ENCODE measurements around the gene CKAP2L.

Gene CKAP2L

DNA sequence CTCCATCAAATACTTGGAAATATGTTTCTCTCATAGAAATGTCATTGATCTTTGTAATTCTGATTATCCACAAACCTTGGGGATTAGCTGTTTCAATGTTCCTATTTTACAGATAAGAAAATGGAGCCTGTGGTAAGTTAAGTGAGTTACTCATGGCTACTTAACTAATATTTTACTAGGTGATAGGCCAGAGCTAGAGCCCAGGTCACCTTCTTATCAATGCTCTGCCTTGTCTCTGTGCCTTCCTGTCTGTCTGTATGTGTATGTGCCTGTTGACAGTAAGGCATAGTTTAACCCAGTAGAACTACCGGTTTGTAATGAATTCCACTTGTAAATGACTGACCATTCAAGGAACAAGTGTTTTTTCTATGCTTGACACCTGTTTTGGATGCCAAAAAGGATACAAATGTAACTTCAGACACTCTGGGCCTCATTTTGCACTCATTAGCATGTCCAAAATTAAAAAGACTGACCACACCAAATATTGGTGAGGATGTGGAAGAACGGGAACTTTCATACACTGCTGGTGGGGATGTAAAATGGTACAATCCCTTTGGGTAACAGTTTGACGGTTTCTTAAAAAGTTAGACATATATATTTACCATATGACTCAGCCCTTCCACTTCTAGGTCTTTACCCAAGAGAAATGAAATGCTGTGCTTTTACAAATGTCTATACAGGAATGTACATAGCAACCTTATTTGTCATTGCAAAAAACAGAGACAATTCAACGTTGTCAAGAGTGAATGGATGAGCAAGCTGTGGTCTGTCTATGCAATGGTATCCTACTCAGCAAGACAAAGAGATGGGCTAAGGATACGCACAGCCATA lies 39.5 kb upstream of the CKAP2L start:
- TF ChIP-seq TAF1 (IDR thresholded peaks at IDR 0.05; ENCODE audit: low read depth, low read length) (no peak), POLR2A (IDR thresholded peaks at IDR 0.05; ENCODE audit: low read depth, low read length) (no peak), SPI1 (IDR thresholded peaks at IDR 0.05; ENCODE audit: low read depth, low read length) (no peak), PAX5 (IDR thresholded peaks at IDR 0.05; ENCODE audit: insufficient read depth, low read length, severe bottlenecking) (no peak), POU2F2 (IDR thresholded peaks at IDR 0.05; ENCODE audit: low read depth, low read length) (no peak)
- DNase-seq (ENCODE audit: insufficient read length, low spot score) (no peak), FAIRE-seq (no peak)

GRCh38 chr2:112800881-112801583 lies 36.6 kb upstream of the CKAP2L start:
- FAIRE-seq (no peak), DNase-seq (ENCODE audit: insufficient read length, low spot score) (no peak)
- no peak for TF ChIP-seq POLR2A (IDR thresholded peaks at IDR 0.05; ENCODE audit: low read depth, low read length)
- TF ChIP-seq POLR2AphosphoS5 (IDR thresholded peaks at IDR 0.05; ENCODE audit: low read depth, low read length) = no peak
- no peak for TF ChIP-seq SPI1 (IDR thresholded peaks at IDR 0.05; ENCODE audit: low read depth, low read length)
- no peak for TF ChIP-seq TAF1 (IDR thresholded peaks at IDR 0.05; ENCODE audit: low read depth, low read length)
- TF ChIP-seq POU2F2 (IDR thresholded peaks at IDR 0.05; ENCODE audit: low read depth, low read length) = no peak
- TF ChIP-seq PAX5 (IDR thresholded peaks at IDR 0.05; ENCODE audit: insufficient read depth, low read length, severe bottlenecking) = no peak

GRCh38 chr2:112798979-112799975 lies 34.9 kb upstream of the CKAP2L start:
- DNase-seq (ENCODE audit: insufficient read length, low spot score) (no peak), FAIRE-seq (no peak)
- TF ChIP-seq POU2F2 (IDR thresholded peaks at IDR 0.05; ENCODE audit: low read depth, low read length) (no peak), SPI1 (IDR thresholded peaks at IDR 0.05; ENCODE audit: low read depth, low read length) (peak; percentile 71)

GRCh38 chr2:112796486-112796885 lies 32.1 kb upstream of the CKAP2L start:
- FAIRE-seq (no peak), DNase-seq (ENCODE audit: insufficient read length, low spot score) (no peak)
- no peak for TF ChIP-seq SPI1 (IDR thresholded peaks at IDR 0.05; ENCODE audit: low read depth, low read length)
- no peak for TF ChIP-seq POU2F2 (IDR thresholded peaks at IDR 0.05; ENCODE audit: low read depth, low read length)
- TF ChIP-seq POLR2AphosphoS5 (IDR thresholded peaks at IDR 0.05; ENCODE audit: low read depth, low read length) = no peak
- no peak for TF ChIP-seq TAF1 (IDR thresholded peaks at IDR 0.05; ENCODE audit: low read depth, low read length)
- TF ChIP-seq PAX5 (IDR thresholded peaks at IDR 0.05; ENCODE audit: insufficient read depth, low read length, severe bottlenecking) = no peak
- no peak for TF ChIP-seq POLR2A (IDR thresholded peaks at IDR 0.05; ENCODE audit: low read depth, low read length)

GRCh38 chr2:112795774-112796173 lies 31.4 kb upstream of the CKAP2L start:
- FAIRE-seq (no peak), DNase-seq (ENCODE audit: insufficient read length, low spot score) (no peak)
- TF ChIP-seq PAX5 (IDR thresholded peaks at IDR 0.05; ENCODE audit: insufficient read depth, low read length, severe bottlenecking) (no peak), POLR2AphosphoS5 (IDR thresholded peaks at IDR 0.05; ENCODE audit: low read depth, low read length) (no peak), POLR2A (IDR thresholded peaks at IDR 0.05; ENCODE audit: low read depth, low read length) (no peak), SPI1 (IDR thresholded peaks at IDR 0.05; ENCODE audit: low read depth, low read length) (no peak), TAF1 (IDR thresholded peaks at IDR 0.05; ENCODE audit: low read depth, low read length) (no peak), POU2F2 (IDR thresholded peaks at IDR 0.05; ENCODE audit: low read depth, low read length) (no peak)

DNA sequence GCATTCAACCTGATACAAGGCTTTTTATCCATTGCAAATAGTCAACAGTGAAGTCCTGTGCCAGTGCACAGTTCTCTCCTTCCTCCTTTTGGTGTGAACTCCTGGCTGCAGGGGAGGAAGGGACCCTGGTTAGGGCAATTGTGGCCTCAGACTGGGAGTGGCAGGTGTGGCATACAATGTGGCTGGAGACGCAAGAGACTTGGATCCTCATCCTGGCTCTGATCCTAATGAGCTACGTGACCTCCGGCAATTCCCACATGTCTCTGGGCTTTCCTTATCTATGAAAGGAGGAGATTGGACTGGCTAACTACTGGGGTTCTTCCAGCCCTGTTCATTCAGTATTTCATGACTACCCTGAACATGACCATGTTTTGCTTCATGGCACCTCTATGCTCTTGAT lies 30.4 kb upstream of the CKAP2L start:
- no peak for TF ChIP-seq TAF1 (IDR thresholded peaks at IDR 0.05; ENCODE audit: low read depth, low read length)
- no peak for TF ChIP-seq SPI1 (IDR thresholded peaks at IDR 0.05; ENCODE audit: low read depth, low read length)
- no peak for TF ChIP-seq PAX5 (IDR thresholded peaks at IDR 0.05; ENCODE audit: insufficient read depth, low read length, severe bottlenecking)
- no peak for TF ChIP-seq POLR2A (IDR thresholded peaks at IDR 0.05; ENCODE audit: low read depth, low read length)
- no peak for TF ChIP-seq POU2F2 (IDR thresholded peaks at IDR 0.05; ENCODE audit: low read depth, low read length)
- no peak for TF ChIP-seq POLR2AphosphoS5 (IDR thresholded peaks at IDR 0.05; ENCODE audit: low read depth, low read length)
- DNase-seq (ENCODE audit: insufficient read length, low spot score) = no peak
- no peak for FAIRE-seq

DNA sequence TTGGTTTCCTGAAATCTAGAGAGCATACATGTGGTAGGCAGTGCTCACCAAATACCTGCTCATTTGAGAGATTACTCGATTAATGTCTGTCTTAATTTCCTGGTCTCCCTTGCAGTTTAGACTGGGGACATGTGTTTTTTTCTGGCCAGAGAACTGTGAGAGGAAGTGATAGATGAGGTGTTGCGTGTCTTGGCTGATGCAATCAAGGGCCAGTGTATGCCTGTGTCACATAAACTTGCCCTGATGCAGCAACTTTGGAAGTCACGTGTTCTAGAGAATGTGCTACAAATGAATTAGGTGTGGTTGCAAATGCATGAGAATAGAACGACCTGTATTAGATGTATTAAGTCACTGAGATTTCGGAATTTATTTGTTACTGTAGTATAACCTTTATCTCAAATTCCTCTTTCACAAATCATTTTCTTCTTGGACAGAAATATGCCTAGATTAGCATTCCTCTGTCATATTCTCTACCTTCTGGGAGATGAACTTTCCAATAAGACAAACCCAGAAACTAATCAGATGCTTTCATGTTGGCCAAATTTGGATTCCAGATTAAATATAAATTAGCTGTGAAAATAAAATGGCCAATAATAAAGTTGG lies 29.8 kb upstream of the CKAP2L start:
- FAIRE-seq (peak; percentile 81), DNase-seq (ENCODE audit: insufficient read length, low spot score) (no peak)
- TF ChIP-seq SPI1 (IDR thresholded peaks at IDR 0.05; ENCODE audit: low read depth, low read length) (peak; percentile 83), POLR2A (IDR thresholded peaks at IDR 0.05; ENCODE audit: low read depth, low read length) (no peak)

DNA sequence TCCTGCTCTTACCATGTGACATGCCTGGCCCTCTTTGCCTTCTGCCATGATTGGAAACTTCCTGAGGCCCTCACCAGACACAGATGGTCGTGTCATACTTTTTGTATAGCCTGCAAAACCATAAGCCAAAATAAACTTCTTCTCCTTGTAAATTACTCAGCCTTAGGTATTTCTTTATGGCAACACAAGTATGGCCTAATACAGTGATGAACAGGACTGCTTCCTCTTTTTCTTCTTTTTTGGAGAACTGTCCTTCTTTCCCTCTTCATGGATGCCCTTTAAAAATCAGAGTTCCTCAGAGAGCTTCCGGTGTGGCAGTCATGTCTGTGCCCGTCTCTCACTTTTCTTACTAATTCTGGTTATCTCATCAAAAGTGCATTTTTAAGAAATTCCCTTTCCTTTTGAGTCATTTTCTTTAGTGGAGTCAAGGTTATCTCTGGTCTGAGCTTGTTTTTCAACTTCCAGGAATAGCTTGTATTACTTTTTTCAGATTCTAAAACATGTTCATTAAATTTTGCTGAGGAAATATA lies 29.1 kb upstream of the CKAP2L start:
- FAIRE-seq = no peak
- no peak for DNase-seq (ENCODE audit: insufficient read length, low spot score)
- no peak for TF ChIP-seq PAX5 (IDR thresholded peaks at IDR 0.05; ENCODE audit: insufficient read depth, low read length, severe bottlenecking)
- TF ChIP-seq POLR2A (IDR thresholded peaks at IDR 0.05; ENCODE audit: low read depth, low read length) = no peak
- no peak for TF ChIP-seq POLR2AphosphoS5 (IDR thresholded peaks at IDR 0.05; ENCODE audit: low read depth, low read length)
- TF ChIP-seq TAF1 (IDR thresholded peaks at IDR 0.05; ENCODE audit: low read depth, low read length) = no peak
- 0 out of 2 replicates have a peak, but pooled peaks have one; percentile 26 for TF ChIP-seq SPI1 (IDR thresholded peaks at IDR 0.05; ENCODE audit: low read depth, low read length)
